ENCODE results near the gene DXO.

DXO gene

DNA sequence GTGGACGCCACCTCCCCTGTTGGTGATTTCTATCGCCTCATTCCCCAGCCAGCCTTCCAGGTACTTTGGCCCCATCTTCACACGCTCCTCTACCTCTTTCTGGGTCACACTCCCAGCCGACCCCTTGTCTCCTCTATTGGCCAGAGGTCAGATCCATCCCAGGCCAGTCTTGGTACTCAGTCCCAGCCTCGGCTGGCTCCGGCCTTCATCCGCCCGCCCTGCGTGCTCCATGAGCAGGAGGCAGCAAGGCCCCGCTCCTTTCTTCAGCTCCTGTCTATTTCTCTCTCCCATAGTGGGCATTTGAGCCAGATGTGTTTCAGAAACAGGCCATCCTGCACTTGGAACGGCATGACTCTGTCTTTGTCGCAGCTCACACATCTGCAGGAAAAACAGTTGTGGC is 10.3 kb downstream of the DXO start:
- Histone ChIP-seq H3K9ac (ENCODE audit: low read length) (no peak overlapping the region), H3K4ac (ENCODE audit: low read depth in 1 of 2, low read length in 2 of 2) (no peak overlapping the region)

DNA sequence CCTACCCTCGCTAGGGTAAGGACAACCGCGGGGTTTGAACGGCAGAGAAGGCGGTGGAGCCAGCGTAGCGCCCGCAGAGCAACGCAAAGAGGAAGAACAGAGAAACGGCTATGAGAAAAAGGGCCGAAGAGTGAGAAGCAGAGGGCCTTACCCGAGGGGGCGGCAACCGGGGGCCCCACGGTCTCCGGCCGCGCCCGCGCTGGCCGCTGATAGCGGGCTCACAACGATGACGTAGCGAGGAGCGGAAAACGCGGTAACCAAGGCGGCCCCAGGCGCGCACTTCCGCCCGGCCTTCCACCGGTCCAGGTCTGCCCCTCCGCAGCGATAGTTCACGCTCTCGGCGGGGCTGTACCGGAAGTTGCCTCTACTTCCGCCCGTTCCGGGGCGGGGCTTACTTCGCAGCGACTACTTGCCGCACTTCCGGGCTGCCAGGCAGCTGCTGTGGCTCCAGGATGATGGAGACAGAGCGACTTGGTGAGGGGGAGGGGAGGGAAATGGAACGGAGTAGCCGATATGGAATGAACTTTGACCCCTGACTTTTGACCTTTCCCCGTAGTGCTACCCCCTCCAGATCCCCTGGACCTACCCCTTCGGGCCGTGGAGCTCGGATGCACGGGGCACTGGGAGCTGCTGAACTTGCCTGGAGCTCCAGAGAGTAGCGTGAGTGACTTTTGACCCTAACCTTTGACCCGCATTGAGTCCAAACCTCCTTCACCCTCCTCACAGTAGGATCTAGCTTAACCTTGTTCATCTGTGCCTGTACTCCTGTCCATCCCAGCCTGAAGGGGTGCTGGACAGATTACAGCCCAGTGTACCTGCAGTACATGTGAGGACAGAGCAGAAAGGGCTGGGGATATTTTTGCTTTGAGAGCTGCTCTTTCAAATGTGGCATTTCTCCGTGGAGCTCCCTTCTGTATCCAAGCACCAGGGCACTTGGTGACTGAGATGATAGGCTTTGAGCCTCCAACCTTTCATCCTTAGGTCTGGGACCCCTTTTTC is 12.9 kb downstream of the DXO start, which contains the start of the genes NELFE and SKIC2:
Gene NELFE (minus strand): TSS at position 231 of the 999 bp plus-strand sequence. CDS start 525 bp downstream, outside the sequence.
Gene SKIC2 (plus strand): TSS at position 435 of the 999 bp plus-strand sequence. CDS start 18 bp downstream, at position 453.
- no peak within 1 kb of the TSS for H2BK5ac ChIP-seq (ENCODE audit: low read depth, low read length, poor library complexity, severe bottlenecking)
- H3K36me3 ChIP-seq (ENCODE audit: control insufficient read depth in 1 of 2, insufficient read depth in 2 of 2, low read depth in 1 of 2, low read length in 2 of 2), result peaks cover 61 to 74% of the 10 kb centered on the region in 2 experiments
- H2BK15ac ChIP-seq (ENCODE audit: low read depth, poor library complexity, severe bottlenecking), result peak within 1 kb of the TSS; percentile 8
- no peaks in the 10 kb centered on the region for H3K9me3 ChIP-seq (ENCODE audit: control insufficient read depth, low read length)
- peaks cover 65% of the 10 kb centered on the region for H3K79me1 ChIP-seq (replicated peaks; ENCODE audit: low read length, poor library complexity, severe bottlenecking)
- H2AFZ ChIP-seq (ENCODE audit: low read depth, low read length), result peak within 1 kb of the TSS; percentile 43
- under 1% methylated on average over 51 of the region's 59 CpGs for WGBS
- H3K4me1 ChIP-seq (ENCODE audit: control insufficient read depth, insufficient read depth, low read depth, low read length), result peaks cover 11% of the 10 kb centered on the region
- H3K14ac ChIP-seq (ENCODE audit: low read length in 2 of 2), result peak within 1 kb of the TSS in 1 of 2 experiments; percentile 72
- H4K8ac ChIP-seq (ENCODE audit: low read length), result peak within 1 kb of the TSS; percentile 99
- H3K27ac ChIP-seq (ENCODE audit: low read length, poor library complexity, severe bottlenecking), result peak within 1 kb of the TSS; percentile 28
- H3K4me2 ChIP-seq (ENCODE audit: low read length, poor library complexity, severe bottlenecking), result peak within 1 kb of the TSS; percentile 97
- H3K9ac ChIP-seq (ENCODE audit: low read length), result peak within 1 kb of the TSS; percentile 100
- no peak within 1 kb of the TSS for H3K23ac ChIP-seq (ENCODE audit: low read length in 2 of 2)
- H3K27me3 ChIP-seq (ENCODE audit: control insufficient read depth in 1 of 2, insufficient read depth in 1 of 2, low read length in 2 of 2), result no peaks in the 10 kb centered on the region
- peak; percentile 99 for DNase-seq
- peak within 1 kb of the TSS; percentile 36 for H2BK120ac ChIP-seq (ENCODE audit: low read depth, low read length)
- peak within 1 kb of the TSS in 1 of 2 experiments; percentile 34 for H2BK12ac ChIP-seq (ENCODE audit: low read length in 2 of 2)
- peak within 1 kb of the TSS; percentile 92 to 100 for H3K4me3 ChIP-seq (ENCODE audit: insufficient read depth in 1 of 2, low read depth in 1 of 2, low read length in 2 of 2)
- peak within 1 kb of the TSS; percentile 69 for H2AK5ac ChIP-seq (ENCODE audit: low read length, severe bottlenecking)
- peak within 1 kb of the TSS; percentile 57 to 80 for H3K18ac ChIP-seq (ENCODE audit: low read depth in 1 of 2, low read length in 2 of 2)
- peak within 1 kb of the TSS; percentile 92 for H4K91ac ChIP-seq (ENCODE audit: low read length)
- H3K4ac ChIP-seq (ENCODE audit: low read depth in 1 of 2, low read length in 2 of 2), result peak within 1 kb of the TSS; percentile 62 to 66

More for the DNA sequence above, 10.3 kb downstream of the DXO start:
- WGBS, result 98% methylated on average over 12 of the region's 12 CpGs
- no peak overlapping the region for H3K14ac ChIP-seq (ENCODE audit: low read length in 2 of 2)
- H3K79me1 ChIP-seq (replicated peaks; ENCODE audit: low read length, poor library complexity, severe bottlenecking), result peaks cover 62% of the 10 kb centered on the region
- no peak overlapping the region for H2BK15ac ChIP-seq (ENCODE audit: low read depth, poor library complexity, severe bottlenecking)
- no peak overlapping the region for H2BK120ac ChIP-seq (ENCODE audit: low read depth, low read length)
- H3K27ac ChIP-seq (ENCODE audit: low read length, poor library complexity, severe bottlenecking), result no peak overlapping the region
- H3K4me3 ChIP-seq (ENCODE audit: insufficient read depth in 1 of 2, low read depth in 1 of 2, low read length in 2 of 2), result no peak overlapping the region
- H4K8ac ChIP-seq (ENCODE audit: low read length), result no peak overlapping the region
- H3K23ac ChIP-seq (ENCODE audit: low read length in 2 of 2), result no peak overlapping the region
- H3K4me2 ChIP-seq (ENCODE audit: low read length, poor library complexity, severe bottlenecking), result no peak overlapping the region
- H3K4me1 ChIP-seq (ENCODE audit: control insufficient read depth, insufficient read depth, low read depth, low read length), result peaks cover 11% of the 10 kb centered on the region
- no peaks in the 10 kb centered on the region for H3K9me3 ChIP-seq (ENCODE audit: control insufficient read depth, low read length)
- no peak overlapping the region for H2BK12ac ChIP-seq (ENCODE audit: low read length in 2 of 2)
- H2AK5ac ChIP-seq (ENCODE audit: low read length, severe bottlenecking), result no peak overlapping the region
- no peak overlapping the region for H4K91ac ChIP-seq (ENCODE audit: low read length)
- H2BK5ac ChIP-seq (ENCODE audit: low read depth, low read length, poor library complexity, severe bottlenecking), result no peak overlapping the region
- no peak overlapping the region for H3K18ac ChIP-seq (ENCODE audit: low read depth in 1 of 2, low read length in 2 of 2)
- H3K36me3 ChIP-seq (ENCODE audit: control insufficient read depth in 1 of 2, insufficient read depth in 2 of 2, low read depth in 1 of 2, low read length in 2 of 2), result peaks cover 60 to 77% of the 10 kb centered on the region in 2 experiments
- no peak overlapping the region for H2AFZ ChIP-seq (ENCODE audit: low read depth, low read length)
- no peak for DNase-seq
- no peaks in the 10 kb centered on the region for H3K27me3 ChIP-seq (ENCODE audit: control insufficient read depth in 1 of 2, insufficient read depth in 1 of 2, low read length in 2 of 2)

DNA sequence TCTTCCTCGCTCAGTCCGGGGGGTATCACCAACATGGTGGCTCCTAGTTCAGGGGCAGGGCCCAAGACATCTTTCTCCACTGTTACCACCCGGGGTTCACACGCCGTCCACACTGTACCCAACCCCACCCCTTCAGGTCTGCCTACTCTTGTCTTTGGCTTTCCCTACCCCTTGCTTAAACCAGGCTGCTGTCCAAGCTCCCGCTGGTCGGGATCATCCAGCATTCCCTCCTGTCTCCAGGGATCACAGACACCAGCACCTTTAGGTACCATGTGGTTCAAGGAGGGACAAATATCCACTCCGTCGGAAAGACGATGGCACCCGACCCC is 13.6 kb downstream of the DXO start:
- peaks cover 61 to 74% of the 10 kb centered on the region in 2 experiments for H3K36me3 ChIP-seq (ENCODE audit: control insufficient read depth in 1 of 2, insufficient read depth in 2 of 2, low read depth in 1 of 2, low read length in 2 of 2)
- 16% methylated on average over 11 of the region's 11 CpGs for WGBS

DNA sequence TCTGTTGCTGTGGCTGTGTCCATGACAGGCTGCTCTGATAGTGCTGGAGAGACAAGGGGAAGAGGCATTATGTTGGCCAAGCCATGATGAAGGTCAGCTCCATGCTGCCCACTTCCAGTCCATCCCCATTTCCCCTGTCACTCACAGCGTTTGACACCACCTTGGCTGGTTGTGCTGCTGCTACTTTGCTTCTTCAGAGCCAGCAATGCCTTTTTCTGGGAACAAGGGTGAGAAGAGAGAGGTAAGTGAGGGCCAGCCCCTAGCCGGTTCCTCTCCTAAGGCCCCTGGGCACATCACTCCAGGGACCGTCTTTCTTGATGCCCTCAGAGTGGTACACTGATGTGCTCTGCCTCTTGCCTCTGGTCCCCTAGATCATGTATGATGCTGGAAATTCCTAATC is 15.1 kb downstream of the DXO start:
- no peak overlapping the region for H2AFZ ChIP-seq (ENCODE audit: low read depth, low read length)
- no peak overlapping the region for H2BK15ac ChIP-seq (ENCODE audit: low read depth, poor library complexity, severe bottlenecking)
- no peak overlapping the region for H3K23ac ChIP-seq (ENCODE audit: low read length in 2 of 2)
- H3K4me1 ChIP-seq (ENCODE audit: control insufficient read depth, insufficient read depth, low read depth, low read length), result peaks cover 11% of the 10 kb centered on the region
- H3K4me3 ChIP-seq (ENCODE audit: insufficient read depth in 1 of 2, low read depth in 1 of 2, low read length in 2 of 2), result no peak overlapping the region
- no peak for DNase-seq
- no peak overlapping the region for H2BK12ac ChIP-seq (ENCODE audit: low read length in 2 of 2)
- peak overlapping the region; percentile 100 for H3K9ac ChIP-seq (ENCODE audit: low read length)
- H3K9me3 ChIP-seq (ENCODE audit: control insufficient read depth, low read length), result no peaks in the 10 kb centered on the region
- no peak overlapping the region for H3K4ac ChIP-seq (ENCODE audit: low read depth in 1 of 2, low read length in 2 of 2)
- H4K91ac ChIP-seq (ENCODE audit: low read length), result no peak overlapping the region
- 100% methylated on average over 3 of the region's 3 CpGs for WGBS
- H2BK5ac ChIP-seq (ENCODE audit: low read depth, low read length, poor library complexity, severe bottlenecking), result no peak overlapping the region
- H3K36me3 ChIP-seq (ENCODE audit: control insufficient read depth in 1 of 2, insufficient read depth in 2 of 2, low read depth in 1 of 2, low read length in 2 of 2), result peaks cover 54 to 73% of the 10 kb centered on the region in 2 experiments
- no peak overlapping the region for H3K4me2 ChIP-seq (ENCODE audit: low read length, poor library complexity, severe bottlenecking)
- no peak overlapping the region for H4K8ac ChIP-seq (ENCODE audit: low read length)
- peaks cover 46% of the 10 kb centered on the region for H3K79me1 ChIP-seq (replicated peaks; ENCODE audit: low read length, poor library complexity, severe bottlenecking)
- H3K18ac ChIP-seq (ENCODE audit: low read depth in 1 of 2, low read length in 2 of 2), result no peak overlapping the region
- H3K27me3 ChIP-seq (ENCODE audit: control insufficient read depth in 1 of 2, insufficient read depth in 1 of 2, low read length in 2 of 2), result no peaks in the 10 kb centered on the region
- no peak overlapping the region for H2AK5ac ChIP-seq (ENCODE audit: low read length, severe bottlenecking)
- no peak overlapping the region for H3K27ac ChIP-seq (ENCODE audit: low read length, poor library complexity, severe bottlenecking)
- H2BK120ac ChIP-seq (ENCODE audit: low read depth, low read length), result no peak overlapping the region
- no peak overlapping the region for H3K14ac ChIP-seq (ENCODE audit: low read length in 2 of 2)

More for the DNA sequence above, 13.6 kb downstream of the DXO start:
- peak overlapping the region; percentile 100 for H3K9ac ChIP-seq (ENCODE audit: low read length)
- peak overlapping the region in 1 of 2 experiments; percentile 72 for H3K14ac ChIP-seq (ENCODE audit: low read length in 2 of 2)
- no peak for DNase-seq
- H3K27ac ChIP-seq (ENCODE audit: low read length, poor library complexity, severe bottlenecking), result peak overlapping the region; percentile 28
- H3K23ac ChIP-seq (ENCODE audit: low read length in 2 of 2), result no peak overlapping the region
- H4K8ac ChIP-seq (ENCODE audit: low read length), result peak overlapping the region; percentile 96
- H2BK15ac ChIP-seq (ENCODE audit: low read depth, poor library complexity, severe bottlenecking), result no peak overlapping the region
- H2AK5ac ChIP-seq (ENCODE audit: low read length, severe bottlenecking), result peak overlapping the region; percentile 10
- peak overlapping the region; percentile 92 to 100 for H3K4me3 ChIP-seq (ENCODE audit: insufficient read depth in 1 of 2, low read depth in 1 of 2, low read length in 2 of 2)
- peak overlapping the region; percentile 57 to 79 for H3K18ac ChIP-seq (ENCODE audit: low read depth in 1 of 2, low read length in 2 of 2)
- H2AFZ ChIP-seq (ENCODE audit: low read depth, low read length), result peak overlapping the region; percentile 43
- H3K4me1 ChIP-seq (ENCODE audit: control insufficient read depth, insufficient read depth, low read depth, low read length), result peaks cover 11% of the 10 kb centered on the region
- H3K9me3 ChIP-seq (ENCODE audit: control insufficient read depth, low read length), result no peaks in the 10 kb centered on the region
- H3K4ac ChIP-seq (ENCODE audit: low read depth in 1 of 2, low read length in 2 of 2), result peak overlapping the region; percentile 62 to 66
- no peaks in the 10 kb centered on the region for H3K27me3 ChIP-seq (ENCODE audit: control insufficient read depth in 1 of 2, insufficient read depth in 1 of 2, low read length in 2 of 2)
- H2BK5ac ChIP-seq (ENCODE audit: low read depth, low read length, poor library complexity, severe bottlenecking), result no peak overlapping the region
- H3K4me2 ChIP-seq (ENCODE audit: low read length, poor library complexity, severe bottlenecking), result peak overlapping the region; percentile 97
- H2BK12ac ChIP-seq (ENCODE audit: low read length in 2 of 2), result no peak overlapping the region
- peak overlapping the region; percentile 11 for H2BK120ac ChIP-seq (ENCODE audit: low read depth, low read length)
- H4K91ac ChIP-seq (ENCODE audit: low read length), result peak overlapping the region; percentile 70
- H3K79me1 ChIP-seq (replicated peaks; ENCODE audit: low read length, poor library complexity, severe bottlenecking), result peaks cover 60% of the 10 kb centered on the region

Measured in mesenchymal stem cell (in vitro differentiated cells and primary cell).